Endodermal cell (in vitro differentiated cells): ENCODE measurements around the gene TDRD7. TPM values are rescaled to one million over a fixed set of nuclear protein-coding genes. Genes with fewer than 3 reads are reported as not detected.

Experiments used
- DNase-seq: peaks from one replicate; pipeline ENCODE4 v3.0.0-alpha.2; 2017
- H3K27ac ChIP-seq: 2 replicates; pipeline ENCODE4 v1.5.1; 2013; ENCODE audit warnings: mild to moderate bottlenecking, low read depth, low read length, moderate library complexity
- H3K27me3 ChIP-seq: 2 replicates; pipeline ENCODE4 v1.6.1; 2013; ENCODE audit warnings: mild to moderate bottlenecking, low read length, moderate library complexity; ENCODE audit not compliant: insufficient read depth, control insufficient read depth, poor library complexity, severe bottlenecking
- H3K36me3 ChIP-seq: 2 replicates; pipeline ENCODE4 v1.7.0; 2013; ENCODE audit warnings: mild to moderate bottlenecking, low read length, moderate library complexity; ENCODE audit not compliant: control insufficient read depth, insufficient read depth
- H3K4me1 ChIP-seq: one replicate; pipeline ENCODE4 v1.7.0; 2013; ENCODE audit warnings: low read length; ENCODE audit not compliant: control insufficient read depth, insufficient read depth
- H3K4me3 ChIP-seq: 2 replicates; pipeline ENCODE4 v1.5.1; 2013; ENCODE audit warnings: mild to moderate bottlenecking, low read length, moderate library complexity
- H3K9ac ChIP-seq: 2 replicates; pipeline ENCODE4 v1.6.1; 2013; ENCODE audit warnings: mild to moderate bottlenecking, low read length, moderate library complexity; ENCODE audit not compliant: poor library complexity, severe bottlenecking; ENCODE audit errors: extremely low read depth
- H3K9me3 ChIP-seq: 2 replicates; pipeline ENCODE4 v1.6.1; 2013; ENCODE audit warnings: mild to moderate bottlenecking, low read length, moderate library complexity; ENCODE audit not compliant: control insufficient read depth
- H3K27ac Mint-ChIP-seq: 2 replicates; pipeline ENCODE4 v1.8.0; 2020; ENCODE audit warnings: mixed read lengths
- H3K27me3 Mint-ChIP-seq: 2 replicates; pipeline ENCODE4 v1.8.0; 2021; ENCODE audit warnings: mild to moderate bottlenecking, mixed read lengths; ENCODE audit not compliant: insufficient read depth
- H3K36me3 Mint-ChIP-seq: 2 replicates; pipeline ENCODE4 v1.8.0; 2020; ENCODE audit warnings: low read depth, mixed read lengths
- H3K4me1 Mint-ChIP-seq: 2 replicates; pipeline ENCODE4 v1.8.0; 2020; ENCODE audit warnings: mixed read lengths
- H3K4me3 Mint-ChIP-seq: 2 replicates; pipeline ENCODE4 v1.8.0; 2020; ENCODE audit warnings: mild to moderate bottlenecking, moderate library complexity, mixed read lengths
- H3K9me3 Mint-ChIP-seq: 2 replicates; pipeline ENCODE4 v1.8.0; 2020; ENCODE audit warnings: mild to moderate bottlenecking, mixed read lengths
- CTCF ChIP-seq: fragments of 200-600 bp; sonication (generic); conservative IDR thresholded peaks from 2 replicates; pipeline ENCODE4 v1.5.0; 2021; ENCODE audit warnings: antibody characterized with exemption, mild to moderate bottlenecking
- WGBS, 2 experiments: methylation state at CpG; one replicate each; pipeline versions ENCODE4 v1.1.5 to v1.1.7; 2013; ENCODE audit warnings: missing lambda C conversion rate in 2 of 2, mixed read lengths in 1 of 2; ENCODE audit not compliant: insufficient coverage in 1 of 2, insufficient read length in 1 of 2; 5-methylcytosine and 5-hydroxymethylcytosine counted together
- total RNA-seq, 2 donors: library from RNA; stranded (reverse); fragmentation: NEBNext Ultra II Directional in 1 of 2; extraction: Animal tissue kit (Norgen Biotek cat#: 25700) in 1 of 2; gene quantifications; 2 replicates in 1 of 2; 3 replicates in 1 of 2; pipeline ENCODE4 v1.2.1, GENCODE V29; 2021

The TDRD7 gene
- total RNA-seq, 2 donors from 2014 or later: 25.9 to 31.9 TPM

- Mint-ChIP-seq H3K4me1 (peaks cover 66% of the 10 kb centered on the region), H3K27me3 (peaks cover 10% of the 10 kb centered on the region), H3K9me3 (peaks cover 2% of the 10 kb centered on the region), H3K36me3 (peaks cover 4% of the 10 kb centered on the region), H3K27ac (no peak overlapping the region), H3K4me3 (no peak overlapping the region)
- Histone ChIP-seq H3K4me1 (peaks cover 7% of the 10 kb centered on the region), H3K27ac (no peak overlapping the region), H3K27me3 (no peaks in the 10 kb centered on the region), H3K9me3 (no peaks in the 10 kb centered on the region), H3K9ac (no peak overlapping the region), H3K36me3 (no peaks in the 10 kb centered on the region), H3K4me3 (peak overlapping the region; percentile 93)
- DNase-seq: no peak
- 81% methylated on average over 2 of the region's 2 CpGs for WGBS, 2 experiments
- no peak for TF ChIP-seq CTCF
These were observed 3.2 kb downstream of the TDRD7 start for GRCh38 chr9:97415146-97415545.

- H3K9me3 Mint-ChIP-seq: peaks cover 17% of the 10 kb centered on the region
- TF ChIP-seq CTCF: no peak
- 93% methylated on average over 3 of the region's 3 CpGs; no CpG with 5 or more reads in 1 of the 2 experiments for WGBS, 2 experiments
- H3K27me3 Mint-ChIP-seq: no peaks in the 10 kb centered on the region
- H3K27ac Mint-ChIP-seq: no peak overlapping the region
- Histone ChIP-seq H3K4me1 (peaks cover 7% of the 10 kb centered on the region), H3K36me3 (peaks cover 19% of the 10 kb centered on the region), H3K27me3 (no peaks in the 10 kb centered on the region), H3K4me3 (no peak overlapping the region), H3K27ac (no peak overlapping the region), H3K9me3 (peaks cover 19% of the 10 kb centered on the region), H3K9ac (no peak overlapping the region)
- peaks cover 52% of the 10 kb centered on the region for H3K4me1 Mint-ChIP-seq
- no peak for DNase-seq
- H3K36me3 Mint-ChIP-seq: peaks cover 19% of the 10 kb centered on the region
- H3K4me3 Mint-ChIP-seq: no peak overlapping the region
These were observed 7.0 kb downstream of the TDRD7 start for GRCh38 chr9:97418880-97419279.

GRCh38 chr9:97419309-97419867, 7.5 kb downstream of the TDRD7 start:
- Mint-ChIP-seq H3K9me3 (peaks cover 21% of the 10 kb centered on the region), H3K4me1 (peaks cover 47% of the 10 kb centered on the region), H3K36me3 (peaks cover 22% of the 10 kb centered on the region), H3K27ac (peak overlapping the region; percentile 7), H3K27me3 (no peaks in the 10 kb centered on the region), H3K4me3 (no peak overlapping the region)
- TF ChIP-seq CTCF: no peak
- Histone ChIP-seq H3K27ac (no peak overlapping the region), H3K9ac (no peak overlapping the region), H3K4me3 (no peak overlapping the region), H3K36me3 (peaks cover 22% of the 10 kb centered on the region), H3K27me3 (no peaks in the 10 kb centered on the region), H3K4me1 (peaks cover 7% of the 10 kb centered on the region), H3K9me3 (peaks cover 23% of the 10 kb centered on the region)
- 50 to 68% methylated on average over 2 of the region's 2 CpGs for WGBS, 2 experiments
- no peak for DNase-seq
